GM12878 (cell line): ENCODE measurements around the gene S100A6. TPM values are rescaled to one million over a fixed set of nuclear protein-coding genes. Genes with fewer than 3 reads are reported as not detected.

ENCODE experiments used
- ATAC-seq: fragments of 200-7000 bp; cut with Tn5 transposase; 3 replicates; pipeline ENCODE4 v1.9.1; 2020; ENCODE audit warnings: mild to moderate bottlenecking, moderate library complexity
- BruUV-seq: library from RNA; stranded (reverse); fragments of 400-500 nt; replicated peaks from 2 replicates; lab custom pipeline; 2021; lab: Mats Ljungman, UMichigan
- CTCF ChIA-PET: fragments of 300-600 bp; sonication (Branson Sonifier 250); formaldehyde crosslinking; extraction: SDS; loops from one replicate; lab custom pipeline; 2021; ENCODE audit warnings: inconsistent platforms; lab: Yijun Ruan, JAX
- POLR2A ChIA-PET: fragments of 350-600 bp; formaldehyde crosslinking; extraction: SDS; loops from one replicate; lab custom pipeline; 2021; ENCODE audit warnings: inconsistent platforms; lab: Charles Lee
- RAD21 ChIA-PET: fragments of 300-600 bp; sonication (Branson Sonifier 250); formaldehyde crosslinking; loops from one replicate; lab custom pipeline; 2023; ENCODE audit warnings: antibody characterized with exemption; ENCODE audit not compliant: unreplicated experiment; lab: Charles Lee
- SMC1A ChIA-PET: fragments of 300-600 bp; sonication (Branson Sonifier 250); formaldehyde crosslinking; loops from one replicate; lab custom pipeline; 2023; ENCODE audit not compliant: unreplicated experiment, uncharacterized antibody; lab: Charles Lee
- DNase-seq: peaks from one replicate; pipeline ENCODE4 v3.0.0-alpha.2; 2011; ENCODE audit warnings: low read depth, low spot score
- FAIRE-seq: peaks from 3 replicates; lab custom pipeline; 2011; peaks lifted over from hg19 to GRCh38; lab: Jason Lieb, UNC
- H2AFZ ChIP-seq: 2 replicates; pipeline ENCODE4 v1.6.0; 2011; ENCODE audit warnings: low read depth, low read length, control low read depth; ENCODE audit not compliant: control insufficient read depth
- H3K27ac ChIP-seq: 2 replicates; pipeline ENCODE4 v1.5.1; 2011; ENCODE audit warnings: control low read depth; ENCODE audit not compliant: control insufficient read depth, insufficient read depth
- H3K27me3 ChIP-seq, 2 experiments: replicated peaks in 1 of 2; 2 replicates each; pipeline versions ENCODE4 v1.6.0 to v1.6.1; 2011; ENCODE audit warnings: low read length in 1 of 2; ENCODE audit not compliant: control insufficient read depth in 2 of 2, insufficient read depth in 2 of 2
- H3K36me3 ChIP-seq, 2 experiments: 2 replicates each; pipeline ENCODE4 v1.5.1; 2011; ENCODE audit warnings: low read length in 1 of 2; ENCODE audit not compliant: control insufficient read depth in 2 of 2, insufficient read depth in 2 of 2
- H3K4me1 ChIP-seq: 2 replicates; pipeline ENCODE4 v1.6.1; 2011; ENCODE audit warnings: mild to moderate bottlenecking, low read length, moderate library complexity, mixed read lengths; ENCODE audit not compliant: control insufficient read depth, insufficient read depth
- H3K4me2 ChIP-seq: 2 replicates; pipeline ENCODE4 v1.6.0; 2011; ENCODE audit warnings: control low read depth; ENCODE audit not compliant: control insufficient read depth, insufficient read depth
- H3K4me3 ChIP-seq: fragments of 200-600 bp; sonication (generic); 2 replicates; pipeline ENCODE4 v1.5.1; 2016
- H3K79me2 ChIP-seq: 2 replicates; pipeline ENCODE4 v1.6.0; 2011; ENCODE audit warnings: low read length; ENCODE audit not compliant: control insufficient read depth, insufficient read depth
- H3K9ac ChIP-seq: 2 replicates; pipeline ENCODE4 v1.8.0; 2011; ENCODE audit warnings: low read length, control low read depth, mixed read lengths; ENCODE audit not compliant: control insufficient read depth, insufficient read depth
- H3K9me3 ChIP-seq: replicated peaks from 3 replicates; pipeline ENCODE4 v1.5.1; 2011; ENCODE audit warnings: mild to moderate bottlenecking, low read length; ENCODE audit not compliant: control insufficient read depth, insufficient read depth
- H4K20me1 ChIP-seq: 2 replicates; pipeline ENCODE4 v1.6.0; 2011; ENCODE audit not compliant: control insufficient read depth, insufficient read depth
- E2F8 ChIP-seq: fragments of 450-650 bp; IDR thresholded peaks from 2 replicates; pipeline ENCODE4 v1.6.1; 2018; ENCODE audit warnings: mild to moderate bottlenecking, low read depth, moderate library complexity; ENCODE audit not compliant: partially characterized antibody
- IKZF2 ChIP-seq, 2 experiments: fragments of 450-650 bp; IDR thresholded peaks; 2 replicates each; pipeline ENCODE4 v1.6.1; 2017; ENCODE audit warnings: mild to moderate bottlenecking in 2 of 2, moderate library complexity in 2 of 2
- JUND ChIP-seq: IDR thresholded peaks from 2 replicates; pipeline ENCODE4 v1.6.1; 2012; ENCODE audit warnings: low read depth, mild to moderate bottlenecking, low read length, improper control_type of control experiment, moderate library complexity
- KAT2A ChIP-seq: conservative IDR thresholded peaks from 2 replicates; pipeline ENCODE4 v1.6.1; 2011; ENCODE audit warnings: low read depth, low read length; ENCODE audit not compliant: control insufficient read depth
- MTA3 ChIP-seq: IDR thresholded peaks from 2 replicates; pipeline ENCODE4 v1.6.1; 2012; ENCODE audit warnings: low read length, inconsistent platforms, borderline replicate concordance
- PAX8 ChIP-seq: fragments of 450-650 bp; IDR thresholded peaks from 2 replicates; pipeline ENCODE4 v1.6.1; 2017; ENCODE audit warnings: mild to moderate bottlenecking, moderate library complexity
- POU2F2 ChIP-seq: IDR thresholded peaks from 3 replicates; pipeline ENCODE4 v1.6.1; 2011; ENCODE audit warnings: low read depth, mild to moderate bottlenecking, low read length, borderline replicate concordance
- RCOR1 ChIP-seq: conservative IDR thresholded peaks from 2 replicates; pipeline ENCODE4 v1.6.1; 2012; ENCODE audit warnings: low read depth, low read length, improper control_type of control experiment
- REST ChIP-seq: IDR thresholded peaks from 2 replicates; pipeline ENCODE4 v1.6.1; 2012; ENCODE audit warnings: mild to moderate bottlenecking, low read depth, low read length
- SREBF2 ChIP-seq: IDR thresholded peaks from 2 replicates; pipeline ENCODE4 v1.6.1; 2012; ENCODE audit warnings: mild to moderate bottlenecking, low read length
- STAT1 ChIP-seq: fragments of 450-650 bp; conservative IDR thresholded peaks from 2 replicates; pipeline ENCODE4 v1.6.1; 2014; ENCODE audit warnings: antibody characterized with exemption, mild to moderate bottlenecking
- STAT3 ChIP-seq: IDR thresholded peaks from 2 replicates; pipeline ENCODE4 v1.6.1; 2011; ENCODE audit warnings: low read depth, low read length, improper control_type of control experiment
- TAF1 ChIP-seq: IDR thresholded peaks from 2 replicates; pipeline ENCODE4 v1.6.1; 2011; ENCODE audit warnings: mild to moderate bottlenecking, low read depth, low read length, borderline replicate concordance
- TBL1XR1 ChIP-seq: IDR thresholded peaks from 2 replicates; pipeline ENCODE4 v1.6.1; 2012; ENCODE audit warnings: low read depth, low read length, improper control_type of control experiment
- ZBTB33 ChIP-seq: fragments of 450-650 bp; IDR thresholded peaks from 2 replicates; pipeline ENCODE4 v1.6.1; 2017; ENCODE audit warnings: mild to moderate bottlenecking
- ZSCAN29 ChIP-seq: fragments of 450-650 bp; IDR thresholded peaks from 2 replicates; pipeline ENCODE4 v1.6.1; 2017; ENCODE audit warnings: mild to moderate bottlenecking, moderate library complexity
- WGBS: methylation state at CpG from one replicate; pipeline ENCODE4 v1.1.6; 2016; ENCODE audit warnings: low lambda C conversion rate; ENCODE audit not compliant: insufficient replicate concordance, insufficient coverage; ENCODE audit errors: missing lambda C conversion rate; 5-methylcytosine and 5-hydroxymethylcytosine counted together
- in situ Hi-C: fragments of 300-500 bp; cut with MboI; formaldehyde crosslinking; loops from 9 replicates; pipeline ENCODE4 v1.14.3; 2018; ENCODE audit warnings: mixed read lengths
- intact Hi-C: fragments of 100-400 bp; cut with micrococcal nuclease; formaldehyde crosslinking; loops from one replicate; pipeline ENCODE4 v1.14.2; 2022; ENCODE audit not compliant: unreplicated experiment
- polyA plus RNA-seq, 11 experiments: library from polyadenylated mRNA; depleted of rRNA in 4 of 11; unstranded in 6 of 11; stranded (reverse) in 5 of 11; fragments of >200 nt; fragmentation: Nextera tagmentation in 4 of 11; fragmentation: Illumina TruSeq in 1 of 11; extraction: Ambion mirVana in 4 of 11; extraction: Trizol in 1 of 11; gene quantifications; 1 replicate in 1 of 11; 2 replicates in 10 of 11; pipeline versions ENCODE4 v1.2.1 to v1.2.3, GENCODE V29; 2011 to 2016; ENCODE audit warnings: inconsistent platforms in 2 of 11, missing spikeins in 2 of 11, low read depth in 1 of 11
- total RNA-seq, 4 experiments: library from RNA; depleted of rRNA in 3 of 4; stranded (reverse); fragments of >200 nt in 3 of 4; fragmentation: Illumina TruSeq in 1 of 4; extraction: Trizol in 1 of 4; gene quantifications; 2 replicates each; pipeline versions ENCODE4 v1.2.1 to v1.2.3, GENCODE V29; 2013 to 2021

S100A6 gene
- total and polyA plus RNA-seq, 10 of the 15 experiments (the other 5 are each of a cell fraction or from before 2014, with no cell fraction given): 7.2 to 121 (median 45.7) TPM

- Histone ChIP-seq H2AFZ (no peak overlapping the region), H3K4me1 (peaks cover 15% of the 10 kb centered on the region), H3K4me3 (no peak overlapping the region), H3K9me3 (no peaks in the 10 kb centered on the region), H3K9ac (no peak overlapping the region), H3K36me3 (no peaks in the 10 kb centered on the region), H3K79me2 (no peaks in the 10 kb centered on the region), H3K4me2 (no peak overlapping the region), H4K20me1 (no peaks in the 10 kb centered on the region), H3K27ac (no peak overlapping the region), H3K27me3 (no peaks in the 10 kb centered on the region)
- RAD21 ChIA-PET: interaction anchor here (0.6 to 1.2 kb wide), 3 partner anchors 9 to 730 kb away, joined by 3 to 4 read pairs (median 3); no protein-coding TSS in a partner anchor
- SMC1A ChIA-PET: interaction anchor here (1.0 to 4.0 kb wide), 4 partner anchors 18 to 70 kb away, joined by 3 to 18 read pairs (median 10); partner anchors contain the start of genes CHTOP and S100A4
- intact Hi-C loops: no loop called here
- POLR2A ChIA-PET: interaction anchor here (4.1 kb wide), 1 partner anchor 18 kb away, joined by 34 read pairs; the partner anchor contains the start of gene S100A4
- FAIRE-seq: no peak
- DNase-seq: no peak
- no peak for ATAC-seq
- no TSS peak for BruUV-seq
- TF ChIP-seq TBL1XR1 (no peak), TAF1 (no peak), RCOR1 (no peak), PAX8 (no peak), IKZF2 (IDR thresholded peaks at IDR 0.05) (no peak), MTA3 (no peak), SREBF2 (no peak), POU2F2 (no peak), KAT2A (no peak), ZSCAN29 (no peak), ZBTB33 (no peak), STAT1 (no peak), STAT3 (no peak), JUND (no peak), E2F8 (no peak), REST (no peak)
- CTCF ChIA-PET: interaction anchor here (4.4 to 8.3 kb wide), 2 partner anchors 29 to 52 kb away, joined by 21 to 113 read pairs; partner anchors contain the start of gene S100A6
- in situ Hi-C loops: loop anchor here (5.0 kb wide), 1 partner anchor 56 kb away; no protein-coding TSS in a partner anchor
- WGBS: 55% methylated on average over 6 of the region's 6 CpGs
Measured at GRCh38 chr1:153563483-153563901, 27.7 kb upstream of the S100A6 start.
